HEK293 (cell line): ENCODE data around the gene P2RX2.

Experiments used
- CTCF ChIP-seq: fragments of 450-650 bp; formaldehyde crosslinking; IDR thresholded peaks from 2 replicates; pipeline ENCODE4 v1.5.1; 2016; ENCODE audit warnings: missing biosample characterization, missing genetic modification characterization
- GFI1B ChIP-seq: fragments of 450-650 bp; formaldehyde crosslinking; IDR thresholded peaks from 2 replicates; pipeline ENCODE4 v1.5.1; 2016; ENCODE audit warnings: missing biosample characterization, missing genetic modification characterization
- ZNF18 ChIP-seq: fragments of 450-650 bp; formaldehyde crosslinking; IDR thresholded peaks from 2 replicates; pipeline ENCODE4 v1.5.1; 2016; ENCODE audit warnings: missing biosample characterization, missing genetic modification characterization
- ZNF514 ChIP-seq: fragments of 450-650 bp; formaldehyde crosslinking; IDR thresholded peaks from 2 replicates; pipeline ENCODE4 v1.5.1; 2016; ENCODE audit warnings: missing biosample characterization, missing genetic modification characterization
- ZNF677 ChIP-seq: fragments of 450-650 bp; IDR thresholded peaks from 2 replicates; pipeline ENCODE4 v1.5.0; 2018; ENCODE audit warnings: missing biosample characterization, mild to moderate bottlenecking, missing genetic modification characterization, moderate library complexity
- ZNF707 ChIP-seq: fragments of 450-650 bp; formaldehyde crosslinking; IDR thresholded peaks from 2 replicates; pipeline ENCODE4 v1.5.1; 2016; ENCODE audit warnings: missing biosample characterization, missing genetic modification characterization
- ZNF76 ChIP-seq: fragments of 450-650 bp; formaldehyde crosslinking; IDR thresholded peaks from 2 replicates; pipeline ENCODE4; 2016; ENCODE audit warnings: low read depth, missing biosample characterization, missing genetic modification characterization, borderline replicate concordance
- ZNF768 ChIP-seq: fragments of 450-650 bp; formaldehyde crosslinking; IDR thresholded peaks from 2 replicates; pipeline ENCODE4 v1.5.1; 2018; ENCODE audit warnings: missing biosample characterization, mild to moderate bottlenecking, missing genetic modification characterization
- ZNF830 ChIP-seq: fragments of 450-650 bp; IDR thresholded peaks from 2 replicates; pipeline ENCODE4 v1.5.0; 2018; ENCODE audit warnings: missing biosample characterization, missing genetic modification characterization, low read depth, mild to moderate bottlenecking, moderate library complexity
- ZNF837 ChIP-seq: fragments of 450-650 bp; formaldehyde crosslinking; IDR thresholded peaks from 2 replicates; pipeline ENCODE4 v1.5.1; 2016; ENCODE audit warnings: missing biosample characterization, missing genetic modification characterization

- TF ChIP-seq ZNF514 (tag by site-specific recombination) (no peak), ZNF837 (no peak), ZNF830 (tag by site-specific recombination) (no peak), ZNF18 (tag by site-specific recombination) (no peak), CTCF (tag by site-specific recombination) (no peak), ZNF76 (tag by site-specific recombination) (no peak), ZNF677 (tag by site-specific recombination) (no peak), ZNF707 (no peak), GFI1B (tag by site-specific recombination) (no peak), ZNF768 (no peak)
Observed at GRCh38 chr12:132630672-132631071, 12.1 kb downstream of the P2RX2 start.
